ENCODE data around the gene CEPT1.

GRCh38 chr1:111145542-111145941 lies 5.5 kb downstream of the CEPT1 start:
- TF ChIP-seq, protein P1, sequence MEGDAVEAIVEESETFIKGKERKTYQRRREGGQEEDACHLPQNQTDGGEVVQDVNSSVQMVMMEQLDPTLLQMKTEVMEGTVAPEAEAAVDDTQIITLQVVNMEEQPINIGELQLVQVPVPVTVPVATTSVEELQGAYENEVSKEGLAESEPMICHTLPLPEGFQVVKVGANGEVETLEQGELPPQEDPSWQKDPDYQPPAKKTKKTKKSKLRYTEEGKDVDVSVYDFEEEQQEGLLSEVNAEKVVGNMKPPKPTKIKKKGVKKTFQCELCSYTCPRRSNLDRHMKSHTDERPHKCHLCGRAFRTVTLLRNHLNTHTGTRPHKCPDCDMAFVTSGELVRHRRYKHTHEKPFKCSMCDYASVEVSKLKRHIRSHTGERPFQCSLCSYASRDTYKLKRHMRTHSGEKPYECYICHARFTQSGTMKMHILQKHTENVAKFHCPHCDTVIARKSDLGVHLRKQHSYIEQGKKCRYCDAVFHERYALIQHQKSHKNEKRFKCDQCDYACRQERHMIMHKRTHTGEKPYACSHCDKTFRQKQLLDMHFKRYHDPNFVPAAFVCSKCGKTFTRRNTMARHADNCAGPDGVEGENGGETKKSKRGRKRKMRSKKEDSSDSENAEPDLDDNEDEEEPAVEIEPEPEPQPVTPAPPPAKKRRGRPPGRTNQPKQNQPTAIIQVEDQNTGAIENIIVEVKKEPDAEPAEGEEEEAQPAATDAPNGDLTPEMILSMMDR (IDR thresholded peaks at IDR 0.05): no peak
- no peak for TF ChIP-seq POLR2AphosphoS5 (IDR thresholded peaks at IDR 0.05; ENCODE audit: insufficient read depth in 1 of 2, low read depth in 1 of 2)
- no peak for TF ChIP-seq POLR2A (IDR thresholded peaks at IDR 0.05)
